BE2C (cell line): ENCODE measurements around the gene ZNF620. TPM values are rescaled to one million over a fixed set of nuclear protein-coding genes. Genes with fewer than 3 reads are reported as not detected.
"Not testable (repeated sequence)": the region's sequence is repeated elsewhere in the genome, so short reads cannot be mapped to it uniquely, and the experiment has no call there.

Experiments
- DNase-seq: peaks from one replicate; pipeline ENCODE4 v3.0.0-alpha.2; 2020
- H3K27me3 ChIP-seq: fragments of 250-450 bp; sonication (Bioruptor Pico); 2 replicates; pipeline ENCODE4 v1.5.1; 2020; ENCODE audit warnings: mild to moderate bottlenecking
- H3K36me3 ChIP-seq: fragments of 250-450 bp; sonication (Bioruptor Pico); 2 replicates; pipeline ENCODE4 v1.5.1; 2020; ENCODE audit warnings: mild to moderate bottlenecking
- H3K4me1 ChIP-seq: fragments of 250-450 bp; sonication (Bioruptor Pico); 2 replicates; pipeline ENCODE4 v1.5.1; 2020
- H3K4me3 ChIP-seq: 2 replicates; pipeline ENCODE4 v1.5.1; 2011; ENCODE audit warnings: low read depth, low read length
- H3K9me3 ChIP-seq: fragments of 250-450 bp; sonication (Bioruptor Pico); 2 replicates; pipeline ENCODE4 v1.5.1; 2020
- polyA plus RNA-seq: library from polyadenylated mRNA; unstranded; fragments of >200 nt; gene quantifications from one replicate; pipeline ENCODE4 v1.2.1, GENCODE V29; 2012; ENCODE audit warnings: low read depth, missing spikeins; ENCODE audit not compliant: insufficient read length, insufficient read depth
- TF ChIP-seq, protein P1 (sequence below): IDR thresholded peaks from 2 replicates; pipeline ENCODE4 v1.5.1; 2012; ENCODE audit warnings: mild to moderate bottlenecking, low read depth, low read length

Gene ZNF620
- polyA plus RNA-seq = 3.2 TPM

DNA sequence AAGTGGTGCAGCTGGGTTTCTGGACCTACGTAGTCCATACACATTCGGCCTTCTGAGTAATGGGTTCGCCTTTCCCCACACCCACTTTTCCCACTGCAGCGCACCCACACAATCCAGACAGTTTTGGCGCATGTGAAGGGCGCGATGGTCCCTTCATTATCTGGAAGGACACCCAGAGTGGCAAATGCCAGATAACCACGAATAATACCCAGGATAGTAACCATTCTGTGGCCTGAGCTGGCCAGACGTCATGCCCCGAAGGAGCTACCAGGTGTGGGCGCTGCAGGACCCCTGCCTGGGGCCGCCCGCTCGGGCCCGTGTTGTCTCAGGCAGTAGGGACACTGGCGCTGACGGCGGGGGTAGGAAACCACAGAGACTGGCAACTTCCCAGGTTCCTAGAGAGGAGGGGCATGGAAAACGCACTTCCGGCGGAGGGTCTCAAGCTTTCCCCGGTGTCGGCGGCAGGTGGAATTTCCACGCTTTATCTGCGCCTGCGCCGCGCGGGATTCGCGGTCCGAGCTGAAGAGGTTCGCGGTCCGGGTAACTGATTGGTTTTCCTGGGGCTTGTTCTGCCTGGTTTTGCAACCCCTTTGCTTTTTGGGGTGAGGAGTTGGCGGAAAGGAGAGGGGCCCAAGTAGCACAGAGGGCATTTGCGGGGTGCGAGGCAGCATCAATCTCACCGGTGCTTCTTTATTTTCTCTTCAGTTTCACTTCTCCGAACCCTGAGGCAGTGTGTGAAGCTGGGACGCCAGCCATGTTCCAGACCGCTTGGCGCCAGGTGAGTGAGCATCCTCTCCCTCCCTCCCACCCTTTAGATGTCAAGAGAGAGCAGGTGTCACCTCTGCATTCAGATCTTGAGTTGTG, at the start of gene ZNF620:
Gene ZNF620 (plus strand): TSS at position 441 of the 864 bp plus-strand sequence. CDS start 314 bp downstream, at position 755.
- DNase-seq = peak; percentile 84
- no peaks in the 10 kb centered on the region for H3K36me3 ChIP-seq
- peak within 1 kb of the TSS; percentile 80 for H3K4me3 ChIP-seq
- H3K4me1 ChIP-seq = no peaks in the 10 kb centered on the region
- TF ChIP-seq, protein P1, sequence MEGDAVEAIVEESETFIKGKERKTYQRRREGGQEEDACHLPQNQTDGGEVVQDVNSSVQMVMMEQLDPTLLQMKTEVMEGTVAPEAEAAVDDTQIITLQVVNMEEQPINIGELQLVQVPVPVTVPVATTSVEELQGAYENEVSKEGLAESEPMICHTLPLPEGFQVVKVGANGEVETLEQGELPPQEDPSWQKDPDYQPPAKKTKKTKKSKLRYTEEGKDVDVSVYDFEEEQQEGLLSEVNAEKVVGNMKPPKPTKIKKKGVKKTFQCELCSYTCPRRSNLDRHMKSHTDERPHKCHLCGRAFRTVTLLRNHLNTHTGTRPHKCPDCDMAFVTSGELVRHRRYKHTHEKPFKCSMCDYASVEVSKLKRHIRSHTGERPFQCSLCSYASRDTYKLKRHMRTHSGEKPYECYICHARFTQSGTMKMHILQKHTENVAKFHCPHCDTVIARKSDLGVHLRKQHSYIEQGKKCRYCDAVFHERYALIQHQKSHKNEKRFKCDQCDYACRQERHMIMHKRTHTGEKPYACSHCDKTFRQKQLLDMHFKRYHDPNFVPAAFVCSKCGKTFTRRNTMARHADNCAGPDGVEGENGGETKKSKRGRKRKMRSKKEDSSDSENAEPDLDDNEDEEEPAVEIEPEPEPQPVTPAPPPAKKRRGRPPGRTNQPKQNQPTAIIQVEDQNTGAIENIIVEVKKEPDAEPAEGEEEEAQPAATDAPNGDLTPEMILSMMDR = peak; percentile 51
- no peaks in the 10 kb centered on the region for H3K9me3 ChIP-seq
- H3K27me3 ChIP-seq = no peaks in the 10 kb centered on the region

DNA sequence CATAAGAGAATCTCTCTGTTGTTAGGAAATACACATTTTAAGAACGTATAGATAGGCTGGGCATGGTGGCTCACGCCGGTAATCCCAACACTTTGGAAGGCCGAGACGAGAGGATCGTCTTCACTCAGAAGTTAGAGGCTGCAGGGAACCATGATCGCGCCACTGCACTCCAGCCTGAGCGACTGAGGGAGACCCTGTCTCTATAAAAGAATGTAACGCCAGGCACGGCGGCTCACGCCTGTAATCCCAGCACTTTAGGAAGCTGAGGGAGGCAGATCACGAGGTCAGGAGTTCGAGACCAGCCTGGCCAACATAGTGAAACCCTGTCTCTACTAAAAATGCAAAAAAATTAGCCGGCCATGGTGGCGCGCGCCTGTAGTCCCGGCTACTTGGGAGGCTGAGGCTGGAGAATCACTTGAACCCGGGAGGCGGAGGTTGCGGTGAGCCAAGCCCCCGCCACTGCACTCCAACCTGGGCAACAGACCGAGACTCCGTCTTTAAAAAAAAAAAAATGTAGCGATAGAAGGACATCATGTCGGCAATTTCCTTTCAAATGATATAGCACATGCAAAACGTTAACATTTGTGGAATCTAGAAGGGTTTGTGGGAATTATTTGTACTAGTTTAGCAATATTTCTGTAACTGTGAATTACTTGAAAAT, 49.4 kb upstream of the ZNF620 start:
- no peaks in the 10 kb centered on the region for H3K27me3 ChIP-seq
- no peaks in the 10 kb centered on the region for H3K4me1 ChIP-seq
- H3K9me3 ChIP-seq = no peaks in the 10 kb centered on the region
- TF ChIP-seq, protein P1 = no peak
- H3K36me3 ChIP-seq = peaks cover 37% of the 10 kb centered on the region
- no peak for DNase-seq
- peak overlapping the region; percentile 88 for H3K4me3 ChIP-seq

DNA sequence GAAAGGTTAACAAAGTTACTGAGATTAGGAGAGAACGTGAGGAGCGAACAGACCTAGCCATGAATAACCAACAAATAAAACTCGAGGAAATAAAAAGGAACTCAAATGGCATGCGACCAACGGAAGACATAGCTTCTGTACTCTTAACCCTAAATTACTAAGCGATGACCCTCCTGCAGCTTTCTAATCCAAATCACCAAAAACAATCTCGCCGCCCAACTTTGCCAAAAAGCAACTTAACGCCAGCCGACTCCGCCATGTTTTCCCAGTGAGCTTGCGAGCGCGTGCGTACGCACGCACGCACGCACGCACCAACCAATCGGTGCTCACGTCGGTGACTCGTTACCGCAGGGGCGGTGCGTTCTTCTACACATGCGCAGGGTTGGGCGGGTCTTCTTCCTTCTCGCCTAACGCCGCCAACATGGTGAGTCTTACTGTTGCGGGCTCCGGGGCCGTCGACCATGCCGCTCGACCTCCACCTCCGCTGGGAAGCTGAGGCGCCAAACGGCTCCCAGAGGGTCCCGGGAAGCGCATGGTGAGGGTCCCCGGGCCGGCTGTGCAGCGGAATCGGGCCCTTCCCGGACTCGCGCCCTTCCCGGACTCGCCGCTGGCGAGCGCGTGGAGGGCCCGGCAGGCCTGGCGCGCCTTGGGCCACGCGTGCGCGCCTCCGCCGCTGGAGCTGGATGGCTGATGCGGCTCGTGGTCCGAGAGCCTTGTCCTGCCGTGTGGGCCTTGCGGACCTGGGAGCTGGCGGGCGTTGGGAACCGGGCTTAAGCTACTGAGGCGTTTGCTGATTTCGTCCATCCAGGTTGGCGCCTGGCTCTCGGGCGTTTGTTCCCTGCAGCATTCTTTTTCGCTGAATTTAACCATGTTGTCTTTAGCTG, 48.7 kb upstream of the ZNF620 start, which contains the start of gene RPL14:
Gene RPL14 (plus strand): TSS at position 400 of the 884 bp plus-strand sequence. CDS start 133 bp downstream, at position 533.
- no peaks in the 10 kb centered on the region for H3K9me3 ChIP-seq
- TF ChIP-seq, protein P1 = no peak
- no peaks in the 10 kb centered on the region for H3K27me3 ChIP-seq
- H3K36me3 ChIP-seq = peaks cover 44% of the 10 kb centered on the region
- H3K4me3 ChIP-seq = peak within 1 kb of the TSS; percentile 88
- H3K4me1 ChIP-seq = no peaks in the 10 kb centered on the region
- DNase-seq = peak; percentile 90

DNA sequence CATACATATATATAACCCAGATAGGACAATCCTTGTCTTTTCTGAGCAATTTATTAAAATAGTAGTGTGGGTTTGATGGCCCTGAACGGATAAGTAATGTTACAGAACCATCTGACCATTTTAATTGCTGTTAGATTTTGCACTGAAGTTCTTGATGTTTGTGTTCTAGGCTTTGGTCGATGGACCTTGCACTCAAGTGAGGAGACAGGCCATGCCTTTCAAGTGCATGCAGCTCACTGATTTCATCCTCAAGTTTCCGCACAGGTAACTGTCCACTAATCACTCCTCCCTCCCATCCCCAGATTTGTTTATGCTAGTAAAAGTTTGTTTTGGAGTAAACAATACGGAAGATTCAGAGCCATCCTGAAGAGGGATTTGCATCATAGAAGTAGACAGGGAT, 47.4 kb upstream of the ZNF620 start:
- DNase-seq = no peak
- Histone ChIP-seq H3K27me3 (no peaks in the 10 kb centered on the region), H3K4me1 (no peaks in the 10 kb centered on the region), H3K9me3 (no peaks in the 10 kb centered on the region), H3K4me3 (peak overlapping the region; percentile 88), H3K36me3 (peaks cover 57% of the 10 kb centered on the region)
- TF ChIP-seq, protein P1 = no peak

DNA sequence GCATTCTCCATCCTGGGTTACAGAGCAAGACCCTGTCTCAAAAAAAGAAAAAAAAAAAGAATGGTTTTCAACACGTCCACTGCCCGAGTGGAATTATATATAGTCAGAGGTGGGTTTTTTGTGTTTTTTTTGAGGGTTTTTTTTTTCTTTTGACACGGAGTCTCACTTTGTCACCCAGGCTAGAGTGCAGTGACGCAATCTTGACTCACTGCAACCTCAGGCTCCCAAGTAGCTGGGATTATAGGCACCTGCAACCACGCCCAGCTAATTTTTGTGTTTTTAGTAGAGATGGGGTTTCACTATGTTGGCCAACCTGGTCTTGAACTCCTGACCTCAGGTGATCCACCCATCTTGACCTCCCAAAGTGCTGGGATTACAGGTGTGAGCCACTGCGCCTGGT, 45.4 kb upstream of the ZNF620 start:
- not testable (repeated sequence) for H3K4me1 ChIP-seq, H3K27me3 ChIP-seq, H3K9me3 ChIP-seq, H3K4me3 ChIP-seq, DNase-seq
- peaks cover 66% of the 10 kb centered on the region for H3K36me3 ChIP-seq

DNA sequence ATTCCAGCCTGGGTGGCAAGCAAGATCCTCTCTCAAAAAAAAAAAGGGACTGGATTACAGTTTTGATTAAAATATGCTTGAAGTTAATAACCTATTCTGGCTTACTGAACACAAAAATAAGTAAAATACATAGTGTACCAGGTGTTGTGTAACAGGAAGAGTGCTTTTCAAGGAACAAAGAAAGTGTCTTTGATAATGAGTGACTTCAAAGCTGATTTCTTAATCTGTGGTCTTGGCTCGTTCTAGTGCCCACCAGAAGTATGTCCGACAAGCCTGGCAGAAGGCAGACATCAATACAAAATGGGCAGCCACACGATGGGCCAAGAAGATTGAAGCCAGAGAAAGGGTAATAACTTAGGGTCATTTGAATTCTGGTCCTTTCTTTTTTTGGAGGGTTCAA, 44.7 kb upstream of the ZNF620 start:
- TF ChIP-seq, protein P1 = no peak
- Histone ChIP-seq H3K9me3 (no peaks in the 10 kb centered on the region), H3K4me3 (no peak overlapping the region), H3K4me1 (no peaks in the 10 kb centered on the region), H3K36me3 (peaks cover 66% of the 10 kb centered on the region), H3K27me3 (no peaks in the 10 kb centered on the region)
- no peak for DNase-seq

DNA sequence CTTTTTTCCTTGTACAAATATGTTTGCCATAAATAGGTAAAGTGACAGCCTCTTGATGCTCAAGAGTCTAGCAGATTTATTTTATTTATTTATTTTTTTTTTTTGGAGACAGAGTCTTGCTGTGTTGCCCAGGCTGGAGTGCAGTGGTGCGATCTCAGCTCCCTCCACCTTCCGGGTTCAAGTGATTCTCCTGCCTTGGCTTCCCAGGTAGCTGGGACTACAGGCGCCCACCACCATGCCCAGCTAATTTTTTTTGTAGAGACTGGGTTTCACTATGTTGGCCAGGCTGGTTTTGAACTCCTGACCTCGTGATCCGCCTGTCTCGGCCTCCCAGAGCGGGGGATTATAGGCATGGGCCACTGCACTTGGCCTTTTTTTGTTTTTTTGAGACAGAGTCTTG, 43.0 kb upstream of the ZNF620 start:
- peaks cover 61% of the 10 kb centered on the region for H3K36me3 ChIP-seq
- H3K4me3 ChIP-seq, H3K4me1 ChIP-seq, DNase-seq, H3K27me3 ChIP-seq, H3K9me3 ChIP-seq: not testable (repeated sequence)
